SHP77 treated with DMSO at 0.1 percent for 48 hours (cell line): Measurements from ENCODE around the gene WNT3.
"Not testable (repeated sequence)": the region's sequence is repeated elsewhere in the genome, so short reads cannot be mapped to it uniquely, and the experiment has no call there.

ENCODE experiments used
- DNase-seq: peaks from one replicate; lab custom pipeline; 2025; lab: John Stamatoyannopoulos, UW

Gene WNT3

GRCh38 chr17:46764709-46765401, 53.6 kb downstream of the WNT3 start:
- DNase-seq: no peak

DNA sequence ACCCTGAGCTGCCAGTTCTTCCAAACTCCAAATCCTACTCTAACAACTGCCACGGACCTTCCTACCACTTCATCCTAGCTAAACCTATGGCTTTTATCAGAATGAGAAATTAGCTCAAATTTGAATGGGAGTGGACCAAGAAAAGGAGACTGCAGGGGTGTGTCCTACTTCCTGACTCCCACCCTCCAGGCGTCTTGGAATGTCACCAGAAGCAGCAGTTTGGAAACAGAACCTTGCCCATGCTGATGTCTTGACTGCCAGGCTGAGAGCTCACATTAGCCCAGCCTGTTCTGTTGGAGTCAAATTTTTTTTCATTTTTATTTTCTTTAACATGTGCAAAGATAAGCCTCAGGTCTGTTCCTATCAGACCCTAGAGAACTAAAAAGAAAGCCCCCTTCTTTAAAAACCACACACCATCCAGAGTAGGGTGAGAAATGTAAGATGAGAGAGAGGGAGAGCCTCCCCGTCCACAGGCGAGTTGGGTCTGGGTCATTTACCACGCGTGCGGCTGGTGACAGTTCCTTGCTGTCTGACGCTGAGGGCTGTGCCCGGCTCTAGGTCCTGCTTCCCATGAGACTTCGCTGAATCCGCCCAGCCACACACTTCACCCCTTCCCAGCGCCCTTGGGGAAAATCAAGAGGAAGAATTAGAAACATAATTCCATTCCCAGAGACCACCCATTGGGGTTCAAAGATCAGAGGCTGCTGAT, 54.3 kb downstream of the WNT3 start:
- DNase-seq: no peak

DNA sequence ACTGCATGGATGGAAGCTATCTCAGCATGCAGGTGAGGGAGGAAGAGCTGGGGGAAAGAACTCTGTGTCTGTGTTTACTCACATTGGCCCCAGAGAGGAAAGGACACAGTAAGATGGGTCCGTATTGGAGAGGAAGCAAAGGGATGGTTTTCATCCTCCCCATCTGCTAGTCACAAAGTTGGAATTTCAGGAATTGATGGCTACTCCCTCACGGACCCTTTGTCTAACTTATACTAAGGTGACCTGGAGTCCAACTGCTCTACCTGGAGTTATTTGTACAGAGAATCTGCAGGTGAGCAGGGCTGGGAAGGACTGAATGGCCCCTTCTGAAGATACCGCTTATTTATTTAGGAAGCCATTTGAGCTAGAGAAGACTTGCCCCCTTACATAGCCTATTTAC, 55.1 kb downstream of the WNT3 start:
- no peak for DNase-seq

DNA sequence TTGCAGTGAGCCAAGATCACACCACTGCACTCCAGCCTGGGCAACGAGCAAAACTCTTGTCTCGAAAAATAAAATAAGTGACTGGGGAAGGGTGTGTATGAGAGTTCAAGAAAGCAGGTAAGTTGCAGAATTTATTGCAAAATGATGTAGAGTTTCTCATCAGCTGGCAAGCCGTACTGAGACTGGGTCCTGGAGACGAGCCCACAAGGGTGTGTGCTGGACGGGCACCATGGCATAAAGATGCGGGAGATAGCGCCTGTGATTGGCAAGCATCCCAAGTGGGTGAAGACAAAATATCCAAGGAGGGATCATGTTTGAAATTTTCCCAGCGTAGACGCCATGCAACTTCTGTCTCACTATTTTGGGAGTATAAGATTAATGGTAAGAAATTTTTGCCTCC, 59.4 kb downstream of the WNT3 start:
- no peak for DNase-seq

- DNase-seq: no peak
These were observed 59.9 kb downstream of the WNT3 start for GRCh38 chr17:46758614-46759013.

- not testable (repeated sequence) for DNase-seq
These were observed 60.9 kb downstream of the WNT3 start for GRCh38 chr17:46757588-46757987.

DNA sequence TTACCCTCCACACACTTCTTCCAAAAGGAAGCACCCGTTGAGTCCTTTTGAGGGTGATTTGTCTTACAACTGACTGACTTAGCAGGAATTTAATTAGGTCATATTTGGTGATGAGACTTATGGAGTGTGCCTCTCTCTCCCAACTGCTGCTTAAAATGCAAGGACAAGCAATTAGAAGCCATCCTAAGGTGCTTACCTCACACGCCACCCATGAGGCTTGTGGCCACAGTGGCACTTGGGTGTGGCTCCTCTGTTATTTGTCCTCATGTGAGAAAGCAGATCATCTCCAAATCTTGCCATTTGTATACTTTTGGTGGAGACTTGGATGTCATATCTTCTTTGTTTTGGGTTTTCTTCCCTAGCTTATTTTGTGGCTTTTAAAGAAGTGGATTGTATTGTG, 61.6 kb downstream of the WNT3 start:
- no peak for DNase-seq

DNA sequence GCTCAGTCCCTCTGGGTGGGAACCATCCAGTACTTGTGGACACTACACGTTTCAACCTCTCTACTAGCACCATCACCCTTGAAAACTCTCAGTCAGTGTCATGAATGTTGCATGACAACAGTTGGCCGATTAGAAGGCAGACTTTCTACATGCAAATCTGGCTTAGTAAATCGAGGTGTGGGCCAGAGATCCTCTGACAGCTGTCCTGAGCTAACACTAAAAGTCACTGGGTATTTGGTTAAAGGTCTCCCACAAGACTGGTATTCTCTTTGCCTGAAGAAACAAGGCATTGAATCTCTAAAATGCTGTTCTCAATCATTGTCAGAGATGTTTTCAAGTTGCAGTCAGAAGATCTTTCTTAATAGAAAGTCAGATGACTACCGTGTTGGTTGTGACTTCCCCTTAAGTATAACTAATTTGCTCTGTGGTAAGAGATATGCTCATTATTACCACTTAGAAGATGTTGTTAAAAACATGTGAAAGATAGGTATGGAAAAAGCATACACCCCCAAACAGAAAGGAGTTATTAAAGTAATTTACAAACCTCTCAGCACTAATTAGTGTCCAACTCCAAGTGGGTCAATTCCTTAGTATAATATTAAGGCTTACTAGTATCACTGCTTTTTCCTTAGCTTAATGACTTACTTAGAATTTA, 62.3 kb downstream of the WNT3 start:
- DNase-seq: no peak

DNA sequence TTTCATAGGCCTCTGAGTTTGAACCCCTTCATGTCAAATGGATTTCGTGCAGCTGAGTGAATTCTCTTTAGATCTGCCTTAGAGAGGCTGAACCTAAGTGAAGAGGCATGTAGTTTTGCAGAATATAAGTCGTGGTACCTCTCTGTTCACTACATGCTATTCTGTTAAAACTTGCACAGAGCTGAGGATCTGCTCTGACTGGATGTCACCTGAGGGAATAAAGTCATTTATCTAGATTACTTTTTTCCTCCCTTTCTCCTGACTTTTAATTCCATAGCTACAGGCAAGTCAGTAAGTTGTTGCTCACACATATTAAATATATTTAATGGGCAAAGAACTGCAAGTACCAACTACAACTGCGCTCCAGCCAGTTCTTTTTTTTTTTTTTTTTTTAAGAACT, 64.7 kb downstream of the WNT3 start:
- no peak for DNase-seq

GRCh38 chr17:46751425-46751824, 67.1 kb downstream of the WNT3 start:
- DNase-seq: no peak

GRCh38 chr17:46745376-46745775, 73.1 kb downstream of the WNT3 start:
- DNase-seq: no peak

DNA sequence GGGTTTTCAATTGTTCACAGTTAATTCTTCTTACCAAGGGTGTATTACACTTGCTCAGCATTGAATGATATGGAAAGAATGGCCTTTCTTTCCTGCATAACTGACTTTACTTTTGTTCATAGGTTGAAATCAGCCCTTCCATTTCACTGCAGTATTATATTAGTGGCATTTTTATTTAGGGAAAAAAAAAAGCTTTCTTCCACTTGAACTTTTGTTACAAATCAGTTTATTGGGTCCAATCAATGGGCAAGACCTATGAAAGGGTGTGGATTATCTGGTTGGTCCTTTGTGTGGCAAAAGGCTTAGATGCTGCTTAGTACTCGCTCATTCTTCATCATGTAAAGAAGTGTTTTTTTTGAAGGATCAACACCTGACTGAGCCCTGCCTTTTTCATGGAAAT, 74.1 kb downstream of the WNT3 start:
- no peak for DNase-seq

DNA sequence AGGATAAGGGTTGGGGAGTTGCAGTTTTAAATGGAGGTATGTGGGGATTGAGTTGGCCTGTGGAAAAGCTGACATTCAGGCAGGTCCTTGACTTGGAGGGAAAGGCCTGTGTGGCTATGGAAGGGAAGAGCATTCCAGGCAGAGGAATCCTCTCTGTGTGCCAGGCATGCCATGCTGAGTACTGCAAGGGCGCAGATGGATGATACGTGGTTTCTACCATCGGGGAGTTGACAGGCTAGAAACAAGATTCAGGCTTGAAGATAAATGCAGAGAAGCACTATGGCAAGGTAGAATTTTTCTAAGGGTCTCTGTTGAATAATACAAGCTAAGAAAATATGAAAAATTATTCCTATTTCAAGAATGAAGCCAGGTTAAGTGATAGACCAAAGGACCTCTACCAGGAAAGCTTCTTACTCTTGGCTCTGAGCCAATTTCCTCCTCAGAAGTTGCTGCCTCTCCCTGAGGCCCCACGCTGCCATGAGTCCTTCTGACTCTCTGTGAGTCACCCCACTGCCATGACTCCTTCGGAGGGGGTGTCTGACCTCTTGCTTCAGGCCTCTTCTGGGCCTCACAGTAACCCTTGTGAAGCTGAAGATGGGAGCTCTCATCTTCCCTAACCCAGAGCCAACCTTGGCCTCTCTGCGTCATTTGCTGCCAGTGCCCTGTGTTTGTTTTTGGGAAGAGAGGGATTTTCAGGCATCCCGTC, 75.8 kb downstream of the WNT3 start:
- DNase-seq: no peak

DNA sequence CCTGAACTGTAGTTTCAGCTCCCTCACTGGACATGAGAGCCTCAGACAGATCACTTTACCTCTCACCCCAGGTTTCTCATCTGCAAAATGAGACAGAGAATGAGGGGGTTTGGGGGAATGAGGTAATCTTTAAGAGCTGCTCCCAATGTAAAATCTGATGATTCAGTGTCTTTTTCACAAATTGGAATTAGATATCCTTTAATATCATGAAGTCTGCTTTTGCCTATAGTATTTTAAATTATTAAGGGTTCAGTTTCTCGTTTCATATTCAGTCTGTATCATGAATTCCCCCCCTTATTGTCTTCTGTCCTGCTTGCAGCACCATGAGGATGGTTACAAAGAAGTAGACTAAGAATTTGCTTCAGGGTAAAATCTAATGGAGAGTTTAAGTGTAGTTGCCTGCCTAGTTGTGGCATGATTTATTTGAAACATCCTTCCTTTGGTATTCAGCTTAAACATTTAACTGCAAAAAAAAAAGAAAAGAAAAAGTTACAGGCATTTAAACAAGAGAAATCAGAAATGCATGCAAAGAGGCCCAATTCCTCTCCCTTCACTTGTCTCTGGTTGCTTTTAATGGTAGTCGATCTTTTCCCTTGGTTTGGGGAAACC, 77.3 kb downstream of the WNT3 start:
- DNase-seq: no peak

DNA sequence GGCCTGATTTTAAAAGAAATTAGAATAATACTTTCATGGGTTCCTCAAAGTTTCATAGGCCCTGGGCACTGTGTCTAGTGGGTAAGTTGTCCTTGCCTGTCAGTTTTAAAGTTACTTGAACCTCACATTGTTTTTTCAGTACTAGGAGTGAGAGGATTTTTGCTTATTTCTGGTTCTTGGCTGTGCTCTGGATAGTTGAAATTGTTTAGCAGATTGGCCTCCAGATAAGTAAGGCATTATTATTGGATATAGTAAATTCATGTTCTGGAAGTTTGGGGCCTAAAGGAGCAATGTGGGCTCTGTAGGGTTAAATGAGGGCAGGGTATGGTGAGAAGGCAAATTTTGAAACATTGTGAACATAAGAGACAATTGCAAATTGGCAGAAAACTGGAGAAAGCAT, 78.5 kb downstream of the WNT3 start:
- no peak for DNase-seq

GRCh38 chr17:46738544-46738943, 79.9 kb downstream of the WNT3 start:
- DNase-seq: no peak

- DNase-seq: no peak
These were observed 81.2 kb downstream of the WNT3 start for GRCh38 chr17:46737326-46737725.

- DNase-seq: no peak
These were observed 82.4 kb downstream of the WNT3 start for GRCh38 chr17:46736100-46736499.

- no peak for DNase-seq
These were observed 84.5 kb downstream of the WNT3 start for GRCh38 chr17:46733837-46734475.

DNA sequence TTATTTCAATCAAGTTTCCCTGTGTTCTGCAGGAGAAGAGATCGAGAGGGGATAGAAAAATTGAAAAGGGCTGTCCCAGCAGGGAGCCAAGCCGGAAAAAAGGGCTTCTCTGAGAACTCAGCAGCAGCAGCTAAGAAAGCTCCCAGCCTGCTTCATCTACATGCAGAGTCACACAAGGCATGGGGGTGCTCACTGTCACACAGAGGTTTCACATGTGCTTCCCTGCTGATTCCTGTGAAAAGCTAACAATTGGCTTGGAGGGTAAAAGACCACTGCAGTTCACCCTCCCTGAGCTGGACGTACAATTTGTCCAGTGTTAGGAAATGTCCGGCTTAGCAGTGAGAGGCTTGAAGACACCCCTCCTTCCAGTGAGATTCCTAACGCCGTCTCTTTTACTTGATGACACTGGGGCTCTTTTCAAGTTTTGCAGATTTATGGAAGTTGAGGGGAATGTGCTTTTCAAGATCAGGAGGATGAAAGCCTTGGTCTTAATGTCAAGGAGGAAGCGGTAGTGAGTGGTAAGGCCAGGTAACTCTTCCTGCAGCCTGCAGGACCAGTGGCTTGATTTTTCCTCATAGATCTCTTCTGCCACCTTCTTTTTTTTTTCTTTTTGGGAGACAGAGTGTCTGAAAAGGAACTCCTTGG, 85.6 kb downstream of the WNT3 start:
- DNase-seq: no peak

DNA sequence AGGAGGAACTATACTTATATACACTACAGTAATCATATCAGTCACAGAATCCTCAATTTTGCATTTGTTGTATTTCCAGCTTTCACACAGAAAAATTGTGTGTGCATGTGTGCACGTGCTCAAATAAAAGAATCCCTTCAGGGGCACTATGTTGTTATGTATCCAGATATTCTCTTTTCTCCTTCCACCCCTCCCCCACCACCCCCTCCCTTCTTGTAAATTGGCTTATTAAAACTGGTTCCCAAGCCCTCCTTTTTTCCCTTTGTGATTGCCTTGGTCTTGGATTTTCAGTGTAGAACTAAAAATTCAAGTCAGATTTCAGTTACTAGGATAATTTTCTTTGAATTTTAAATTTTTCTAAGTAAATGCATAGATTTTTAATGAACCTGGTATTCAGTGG, 86.3 kb downstream of the WNT3 start:
- no peak for DNase-seq
